Cerebellar cortex (tissue), 1 donor: ENCODE results near the gene TIGD1.
"Not testable (repeated sequence)": the region's sequence is repeated elsewhere in the genome, so short reads cannot be mapped to it uniquely, and the experiment has no call there.

Experiments used
- DNase-seq: peaks from one replicate; pipeline ENCODE4 v3.0.0-alpha.2; 2015; ENCODE audit warnings: low spot score

TIGD1 gene

DNA sequence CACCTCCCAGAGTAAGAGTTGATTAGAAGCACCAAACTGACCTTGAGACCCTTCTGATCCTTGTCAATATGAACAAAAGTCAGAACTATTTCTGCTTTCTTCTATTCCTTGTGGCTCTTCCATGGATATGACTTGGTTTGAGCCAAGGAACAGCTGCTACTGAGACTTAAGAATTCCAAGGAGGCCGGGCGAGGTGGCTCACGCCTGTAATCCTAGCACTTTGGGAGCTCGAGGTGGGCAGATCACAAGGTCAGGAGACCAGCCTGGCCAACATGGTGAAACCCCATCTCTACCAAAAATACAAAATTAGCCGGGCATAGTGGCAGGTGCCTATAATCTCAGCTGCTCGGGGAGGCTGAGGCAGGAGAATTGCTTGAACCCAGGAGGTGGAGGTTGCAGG, 20.1 kb upstream of the TIGD1 start:
- DNase-seq = not testable (repeated sequence)

DNA sequence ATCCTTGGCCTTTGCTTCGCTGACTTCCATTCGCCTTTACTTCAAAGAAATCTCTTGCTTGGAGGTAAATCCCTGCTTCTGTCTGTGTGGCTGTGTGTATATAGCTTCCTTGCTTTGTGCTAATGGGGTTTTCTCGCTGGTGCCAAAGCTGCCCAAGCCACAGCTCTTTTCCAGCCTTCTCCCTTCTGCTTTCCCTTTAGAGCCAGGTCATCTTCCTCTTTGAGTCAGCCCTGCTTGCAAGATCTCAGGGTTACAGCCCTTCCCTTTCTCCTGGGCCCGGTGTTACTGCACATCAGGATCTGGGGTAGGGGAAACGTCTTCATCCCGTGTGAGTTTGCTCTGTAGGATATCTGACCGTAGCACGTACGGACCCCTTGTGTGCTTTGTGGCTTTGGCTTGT, 19.2 kb upstream of the TIGD1 start:
- DNase-seq = no peak

DNA sequence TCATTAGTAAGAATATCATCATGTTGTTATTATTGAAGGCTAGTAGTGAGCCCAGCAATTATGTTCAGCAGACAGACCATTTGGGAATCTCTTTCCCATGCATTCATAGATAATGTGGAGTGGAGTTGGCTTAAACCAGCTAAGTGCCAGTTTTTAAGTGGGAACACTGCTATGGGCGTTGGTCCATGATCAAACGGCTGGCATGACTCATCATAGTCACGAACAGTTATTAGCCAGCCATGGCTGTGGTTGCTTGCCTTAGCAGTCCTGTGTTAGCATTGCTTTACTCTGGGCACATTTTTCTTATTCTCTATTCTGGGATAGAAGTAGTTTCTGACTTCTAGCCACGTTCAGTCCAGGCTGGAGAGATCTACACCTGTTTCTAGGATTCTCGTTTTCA, 17.8 kb upstream of the TIGD1 start:
- DNase-seq = no peak

DNA sequence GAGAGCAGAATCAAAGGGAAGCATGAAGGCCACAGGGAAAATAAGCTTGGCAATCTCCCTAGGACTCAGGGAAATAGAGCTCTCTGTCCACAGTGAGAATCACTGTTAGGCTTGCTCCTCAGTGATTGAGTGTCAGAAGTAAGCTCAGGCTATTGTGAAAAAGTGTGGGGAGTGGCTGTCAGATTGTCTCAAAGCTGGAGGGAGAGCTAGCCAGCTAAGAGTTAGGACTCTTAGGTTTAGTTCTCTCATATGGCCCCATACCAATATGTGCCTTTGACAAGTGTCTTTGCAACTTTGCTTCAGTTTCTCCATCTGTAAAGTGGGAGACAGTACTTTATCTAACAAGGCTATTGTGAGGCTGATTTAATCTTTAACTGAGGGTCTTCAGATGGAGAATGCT, 17.4 kb upstream of the TIGD1 start:
- DNase-seq = no peak

DNA sequence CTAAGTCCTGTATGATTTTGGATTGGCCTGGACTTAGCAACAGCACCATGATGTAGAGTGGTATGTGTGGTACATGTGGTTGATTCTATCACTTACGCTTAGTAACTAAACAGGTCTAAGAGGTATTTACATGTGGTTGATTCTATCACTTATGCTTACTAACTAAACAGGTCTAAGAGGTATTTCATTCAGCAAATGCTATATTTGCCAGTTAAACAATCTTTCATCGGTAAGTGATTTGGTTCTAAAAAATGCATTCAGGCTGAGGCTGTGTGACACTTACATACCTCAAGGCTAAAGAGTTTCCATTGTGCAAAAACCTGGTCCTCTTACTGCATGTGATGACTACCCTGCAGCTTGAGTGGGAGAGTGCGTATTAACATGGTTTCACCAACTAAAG, 13.2 kb upstream of the TIGD1 start:
- DNase-seq = no peak

DNA sequence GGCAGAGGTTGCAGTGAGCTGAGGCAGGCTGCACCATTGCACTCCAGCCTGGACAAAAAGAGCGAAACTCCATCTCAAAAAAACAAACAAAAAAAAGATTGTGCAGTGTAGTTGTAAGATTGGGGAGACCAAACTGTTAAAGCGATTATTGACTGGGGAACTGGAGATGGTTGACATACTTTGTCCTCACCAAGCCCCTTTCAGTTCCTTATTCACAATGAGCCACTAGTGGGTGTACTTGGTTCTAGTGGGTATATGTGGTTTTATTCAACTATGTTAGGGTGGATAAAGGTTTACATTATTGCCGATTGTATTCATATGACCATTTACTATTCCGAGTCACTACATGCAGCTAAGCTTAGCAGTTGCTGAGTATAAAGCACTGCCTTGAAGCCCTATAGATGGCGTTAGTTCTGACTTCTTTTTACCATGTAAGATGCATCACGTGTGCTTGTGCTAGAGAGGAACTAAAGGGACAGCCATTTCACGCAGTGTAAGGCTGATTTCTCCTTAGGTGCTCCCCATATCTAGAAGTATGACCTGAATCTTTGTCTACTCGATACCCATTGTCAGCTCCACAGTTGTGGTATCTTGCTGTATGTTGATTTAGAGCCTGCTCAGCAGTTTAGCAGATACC, 12.3 kb upstream of the TIGD1 start:
- DNase-seq = no peak

DNA sequence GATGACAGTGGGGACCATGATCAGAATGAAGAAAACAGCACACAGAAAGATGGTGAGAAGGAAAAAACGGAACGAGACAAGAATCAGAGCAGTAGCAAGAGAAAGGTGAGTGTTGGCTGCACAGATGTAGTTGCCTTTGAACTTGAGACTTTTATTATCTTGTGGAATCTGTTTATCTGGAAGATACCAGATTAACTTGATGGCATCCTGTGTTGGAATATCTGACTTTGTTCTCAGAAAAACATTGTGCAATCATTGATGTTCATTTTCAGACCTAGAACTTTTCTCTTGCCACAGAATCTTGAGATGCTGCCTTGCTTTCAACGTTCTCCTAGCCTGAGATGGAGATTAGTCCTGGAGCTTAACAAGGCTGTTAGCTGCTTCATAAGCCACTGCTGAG, 6.1 kb upstream of the TIGD1 start:
- DNase-seq = no peak

DNA sequence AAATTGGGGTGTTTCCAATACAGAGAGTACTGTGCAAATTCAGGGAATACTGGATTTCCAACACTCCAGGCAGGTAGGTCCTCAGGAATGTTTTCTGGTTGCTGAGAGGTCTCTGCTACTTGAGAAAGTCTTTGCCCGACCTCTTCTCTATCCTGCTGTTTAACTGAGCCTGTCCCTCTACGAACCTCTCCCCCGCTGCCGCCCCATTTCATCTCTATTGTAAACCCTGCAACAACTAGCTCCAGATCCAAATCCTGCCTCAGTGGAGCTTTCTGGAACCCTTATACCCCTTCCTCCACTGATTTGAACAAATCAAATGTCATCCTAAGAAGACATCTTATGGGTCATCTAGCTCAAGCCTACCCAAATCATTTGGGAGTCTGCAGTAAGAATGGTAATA, 1.4 kb upstream of the TIGD1 start:
- no peak for DNase-seq

DNA sequence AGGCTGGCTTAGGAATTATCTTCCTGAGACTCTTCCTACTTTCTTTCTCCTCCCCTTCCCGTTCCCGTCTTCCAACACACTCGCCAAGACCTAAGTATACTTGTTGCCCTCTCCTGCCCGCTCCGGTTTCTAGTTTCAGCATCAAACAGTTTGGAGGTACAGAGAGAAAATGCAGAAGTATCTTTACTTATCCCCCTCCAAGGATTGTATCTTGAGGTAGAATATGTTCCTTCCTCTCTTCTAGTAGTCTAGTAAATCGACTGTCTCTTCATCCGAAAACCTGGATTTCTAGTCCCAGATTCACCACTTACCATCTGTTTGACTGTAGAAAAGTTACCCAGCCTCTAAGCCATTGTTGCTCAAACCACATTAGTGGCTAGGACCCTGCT, 887 bp upstream of the TIGD1 start:
- DNase-seq = no peak

DNA sequence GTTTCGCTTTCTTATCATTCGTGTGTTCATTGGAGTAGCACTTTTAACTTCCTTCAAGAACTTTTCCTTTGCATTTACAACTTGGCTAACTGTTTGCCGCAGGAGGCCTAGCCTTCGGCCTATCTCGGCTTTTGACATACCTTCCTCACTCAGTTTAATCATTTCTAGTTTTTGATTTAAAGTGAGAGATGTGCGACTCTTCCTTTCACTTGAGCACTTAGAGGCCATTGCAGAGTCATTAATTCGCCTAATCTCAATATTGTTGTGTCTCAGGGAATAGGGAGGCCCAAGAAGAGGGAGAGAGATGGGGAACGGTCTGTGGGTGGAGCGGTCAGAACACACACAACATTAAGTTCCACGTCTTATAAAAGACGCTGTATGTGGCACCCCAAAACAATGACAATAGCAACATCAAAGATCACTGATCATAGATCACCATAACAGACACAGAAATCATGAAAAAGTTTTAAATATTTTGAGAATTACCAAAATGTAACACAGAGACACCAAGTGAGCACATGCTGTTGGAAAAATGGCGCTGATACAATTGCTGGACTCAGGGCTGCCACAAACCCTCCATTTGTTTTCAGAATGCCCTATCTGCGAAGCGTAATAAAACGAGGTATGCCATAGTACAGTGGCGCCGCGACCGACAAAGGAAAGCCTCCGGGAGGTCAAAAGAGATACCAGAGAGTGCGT, 553 bp downstream of the TIGD1 start:
- no peak for DNase-seq

DNA sequence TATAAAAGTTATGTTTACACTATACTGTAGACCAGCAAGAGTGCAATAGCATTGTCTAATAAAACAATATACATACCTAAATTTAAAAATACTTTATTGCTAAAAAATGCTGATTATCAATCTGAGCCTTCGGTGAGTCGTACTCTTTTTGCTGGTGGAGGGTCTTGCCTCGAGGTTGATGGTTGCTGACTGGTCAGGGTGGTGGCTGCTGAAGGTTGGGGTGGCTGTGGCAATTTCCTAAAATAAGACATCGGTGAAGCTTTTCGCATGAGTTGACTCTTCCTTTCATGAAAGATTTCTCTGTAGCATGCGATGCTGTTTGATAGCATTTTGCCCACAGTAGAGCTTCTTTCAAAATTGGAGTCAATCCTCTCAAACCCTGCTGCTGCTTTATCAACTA, 2.4 kb downstream of the TIGD1 start:
- no peak for DNase-seq

DNA sequence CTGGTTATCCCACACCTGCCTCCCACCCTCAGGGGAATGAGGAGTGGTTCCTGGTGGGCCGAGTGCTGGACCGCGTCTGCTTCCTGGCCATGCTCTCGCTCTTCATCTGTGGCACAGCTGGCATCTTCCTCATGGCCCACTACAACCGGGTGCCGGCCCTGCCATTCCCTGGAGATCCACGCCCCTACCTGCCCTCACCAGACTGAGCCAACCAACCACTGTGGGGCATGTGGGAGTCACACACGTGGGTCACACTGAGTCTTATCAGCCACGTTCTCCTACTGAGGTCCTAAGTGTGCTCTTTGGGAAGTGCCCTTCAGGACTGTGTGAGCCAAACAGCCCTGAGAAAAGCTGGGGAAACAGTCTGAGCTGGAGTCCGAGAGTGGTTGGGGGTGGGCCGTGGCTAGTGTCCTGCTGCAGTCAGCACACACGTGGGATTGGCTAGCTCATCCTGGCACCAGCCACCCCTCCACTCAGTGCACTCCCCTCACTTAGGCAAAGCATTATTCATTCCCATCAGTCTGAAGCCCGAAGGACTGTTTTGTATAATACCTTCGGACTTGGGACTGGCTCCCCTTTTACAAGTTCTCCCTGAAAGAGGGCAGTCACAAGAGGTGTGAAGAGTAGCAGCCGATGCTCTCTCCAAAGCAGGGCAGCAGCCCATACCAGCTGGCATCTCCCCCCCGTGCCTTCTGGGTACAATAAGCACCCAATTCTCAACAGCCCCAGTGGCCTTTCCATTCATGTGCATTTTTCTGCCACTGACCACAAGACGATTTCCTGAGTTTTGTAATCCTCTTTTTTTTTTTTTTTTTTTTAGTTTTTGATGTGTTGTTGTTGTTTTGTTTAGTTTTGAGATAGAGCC, 4.6 kb downstream of the TIGD1 start:
- no peak for DNase-seq

DNA sequence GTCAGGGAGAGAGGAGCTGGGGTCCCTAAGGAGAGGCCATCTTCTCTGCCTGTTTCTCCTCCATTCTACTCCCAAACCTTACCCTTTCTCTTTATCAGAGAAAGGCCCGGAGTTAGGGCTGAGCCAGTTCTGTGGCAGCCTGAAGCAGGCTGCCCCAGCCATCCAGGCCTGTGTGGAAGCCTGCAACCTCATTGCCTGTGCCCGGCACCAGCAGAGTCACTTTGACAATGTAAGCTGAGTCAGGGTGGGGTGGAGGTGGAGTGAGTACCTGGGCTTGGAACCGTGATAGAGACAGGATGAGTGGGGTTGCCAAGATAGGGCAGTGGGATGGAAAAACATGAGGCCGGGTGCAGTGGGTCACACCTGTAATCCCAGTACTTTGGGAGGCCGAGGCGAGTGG, 5.7 kb downstream of the TIGD1 start:
- no peak for DNase-seq

DNA sequence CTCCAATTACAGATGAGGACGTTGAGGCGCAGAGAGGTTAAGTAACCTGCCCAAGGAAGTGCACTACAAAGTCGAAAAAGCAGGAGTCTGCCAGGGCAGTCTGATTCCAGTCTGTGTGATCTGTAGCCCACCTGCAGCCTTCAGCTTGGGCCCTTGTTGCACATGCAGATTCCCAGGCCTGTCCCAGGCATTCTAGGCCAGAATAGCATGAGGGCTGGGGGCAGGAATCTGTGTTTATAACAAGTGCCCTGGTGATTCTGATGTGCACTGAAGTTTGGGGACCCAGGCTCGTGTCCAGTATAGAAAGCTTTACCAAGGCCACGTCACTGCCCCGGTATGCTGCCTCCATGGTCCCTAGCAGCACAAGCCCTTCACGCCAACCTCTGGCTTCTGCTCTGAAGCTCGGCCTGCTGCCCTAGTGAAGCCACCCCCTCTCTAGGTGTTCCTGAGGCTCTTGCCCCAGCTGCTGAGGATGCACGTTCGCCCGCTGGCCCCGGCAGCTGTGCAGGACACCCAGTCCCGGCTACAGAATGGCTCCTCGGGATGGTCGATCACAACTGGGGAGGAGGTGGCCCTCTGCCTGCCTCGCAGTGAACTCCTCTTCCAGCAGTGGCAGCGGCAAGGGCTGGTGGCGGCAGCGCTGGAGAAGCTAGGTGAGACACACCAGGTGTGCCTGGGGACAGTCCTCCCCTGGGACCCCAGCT, 6.3 kb downstream of the TIGD1 start:
- DNase-seq = no peak

DNA sequence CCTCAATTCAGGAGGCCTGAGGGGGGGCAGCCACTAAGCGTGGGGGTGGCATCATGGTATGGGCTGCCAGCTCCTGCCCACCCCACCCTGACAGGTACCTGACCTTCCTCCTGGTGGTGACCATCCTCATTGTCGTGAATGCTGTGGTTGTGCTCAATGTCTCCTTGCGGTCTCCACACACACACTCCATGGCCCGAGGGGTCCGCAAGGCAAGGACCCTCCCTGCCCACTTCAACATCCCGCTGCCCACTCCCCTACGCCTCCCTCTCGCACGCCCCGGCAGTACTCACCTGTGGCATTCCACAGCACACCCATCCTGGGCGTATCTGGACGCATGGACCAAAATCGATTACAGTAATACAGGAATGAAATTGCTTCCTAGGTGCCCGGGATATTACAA, 6.9 kb downstream of the TIGD1 start:
- DNase-seq = no peak

DNA sequence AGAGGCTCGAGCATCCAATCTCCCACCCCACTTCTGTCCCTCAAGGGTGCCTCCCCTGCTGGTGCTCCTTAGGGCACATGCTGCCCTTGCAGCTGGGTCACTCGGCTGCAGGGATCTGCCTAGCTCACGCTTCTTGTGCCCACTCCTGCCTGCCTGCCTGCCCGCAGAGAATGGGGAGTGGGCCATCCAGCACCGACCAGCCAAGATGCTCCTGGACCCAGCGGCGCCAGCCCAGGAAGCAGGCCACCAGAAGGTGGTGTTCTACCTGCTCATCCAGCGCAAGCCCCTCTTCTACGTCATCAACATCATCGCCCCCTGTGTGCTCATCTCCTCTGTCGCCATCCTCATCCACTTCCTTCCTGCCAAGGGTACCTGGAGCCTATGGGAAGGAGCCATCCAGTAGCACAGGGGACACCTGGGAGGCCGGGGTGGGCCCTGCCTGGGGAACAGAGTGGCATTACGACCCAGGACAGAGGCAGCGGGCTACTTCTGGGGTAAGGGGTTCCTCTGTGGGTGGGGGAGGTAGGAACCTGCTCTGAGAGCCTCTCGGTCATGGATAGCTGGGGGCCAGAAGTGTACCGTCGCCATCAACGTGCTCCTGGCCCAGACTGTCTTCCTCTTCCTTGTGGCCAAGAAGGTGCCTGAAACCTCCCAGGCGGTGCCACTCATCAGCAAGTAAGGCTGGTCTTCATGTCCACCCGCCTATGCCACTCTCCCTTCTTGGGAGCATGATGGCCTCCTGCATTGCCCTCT, 7.5 kb downstream of the TIGD1 start:
- DNase-seq = no peak

DNA sequence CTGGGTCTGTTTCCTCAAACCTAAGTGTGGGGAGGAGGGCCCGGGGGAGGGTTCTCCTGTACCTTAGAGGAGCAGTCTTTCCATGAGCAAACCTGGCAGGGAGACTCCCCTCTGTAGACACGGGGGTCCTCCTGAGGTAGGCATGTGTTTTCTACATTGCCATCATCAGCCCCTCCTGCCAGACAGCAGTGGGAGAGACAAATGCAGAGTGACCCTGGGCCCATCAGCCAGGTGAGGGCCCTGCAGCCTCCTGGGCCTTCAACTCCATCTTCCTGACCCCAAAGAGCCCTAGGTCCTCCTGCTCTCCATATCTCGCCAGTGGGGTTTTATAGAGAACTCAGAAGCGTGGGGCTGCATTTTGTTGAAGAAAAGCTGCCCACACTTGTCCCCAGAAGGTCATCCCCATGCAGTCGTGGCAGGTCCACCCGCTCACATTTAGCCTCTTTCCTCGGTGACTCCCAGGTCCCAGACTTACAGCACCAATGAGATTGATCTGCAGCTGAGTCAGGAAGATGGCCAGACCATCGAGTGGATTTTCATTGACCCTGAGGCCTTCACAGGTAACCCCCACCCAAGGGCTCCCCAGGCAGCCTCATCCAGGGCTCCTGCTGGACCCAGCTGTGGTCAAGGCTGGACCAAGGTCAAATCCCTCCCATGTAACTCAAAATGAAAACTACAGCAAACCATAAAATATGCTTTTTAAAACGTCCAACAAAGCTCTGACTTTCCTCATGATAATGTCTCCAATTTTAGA, 8.2 kb downstream of the TIGD1 start:
- DNase-seq = no peak

DNA sequence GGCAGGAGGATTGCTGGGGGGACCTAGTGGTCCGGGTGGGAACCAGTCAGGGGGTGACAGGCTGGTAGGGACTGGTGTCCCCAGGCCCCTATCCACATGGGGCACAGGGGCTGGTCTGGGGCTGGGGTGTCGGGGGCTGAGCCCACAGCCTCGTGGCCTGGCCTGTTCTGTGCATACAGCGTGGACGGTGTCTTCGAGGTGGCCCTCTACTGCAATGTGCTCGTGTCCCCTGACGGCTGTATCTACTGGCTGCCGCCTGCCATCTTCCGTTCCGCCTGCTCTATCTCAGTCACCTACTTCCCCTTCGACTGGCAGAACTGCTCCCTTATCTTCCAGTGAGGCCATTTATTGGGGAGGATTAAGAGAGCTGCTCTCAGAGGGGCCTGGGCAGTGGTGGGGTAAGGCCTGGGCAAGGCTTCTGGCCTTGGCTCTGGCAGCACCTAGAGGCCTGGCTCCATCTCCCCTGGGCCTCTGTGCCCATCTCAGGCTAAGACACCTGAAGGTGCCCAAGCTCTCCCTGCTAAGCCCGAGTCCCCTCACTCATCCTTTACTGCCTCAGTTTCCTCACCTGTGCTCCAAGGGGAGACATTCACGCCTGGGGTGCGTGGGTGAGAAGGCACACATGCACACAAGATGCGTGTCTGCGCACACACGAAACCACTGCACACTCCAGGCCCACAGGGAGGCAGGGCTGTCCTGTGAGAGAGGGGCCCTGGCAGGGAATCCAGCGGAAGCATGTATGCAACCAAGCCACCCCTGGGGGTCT, 9.0 kb downstream of the TIGD1 start:
- no peak for DNase-seq

DNA sequence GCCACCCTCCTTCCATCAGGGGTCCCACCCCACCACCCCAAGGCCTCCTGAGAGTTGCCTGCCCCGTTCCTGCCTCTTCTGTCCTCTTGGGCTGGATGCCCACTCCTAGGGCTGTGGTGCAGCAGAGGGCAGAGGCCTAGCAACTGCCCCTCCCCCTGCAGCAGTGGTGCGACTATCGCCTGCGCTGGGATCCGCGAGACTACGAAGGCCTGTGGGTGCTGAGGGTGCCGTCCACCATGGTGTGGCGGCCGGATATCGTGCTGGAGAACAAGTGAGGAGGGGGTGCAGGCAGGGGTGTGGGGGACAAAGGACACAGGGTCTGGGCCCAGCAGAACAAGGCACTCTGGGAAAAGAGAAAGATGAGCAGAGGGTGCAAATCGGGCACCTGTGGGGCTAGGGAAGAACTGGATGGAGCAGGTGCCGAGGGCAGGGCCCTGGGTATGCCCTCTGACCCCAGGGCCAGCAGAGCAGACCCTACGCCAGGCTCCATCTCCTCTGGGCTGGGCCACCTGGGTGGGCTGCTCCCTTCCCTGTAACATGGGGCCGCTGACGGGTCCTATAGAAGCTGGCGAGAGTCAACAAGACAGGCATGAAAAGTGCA, 9.8 kb downstream of the TIGD1 start:
- DNase-seq = no peak
